Kidney (tissue), 14 donors: Measurements from ENCODE around the gene BEX3. TPM values are rescaled to one million over a fixed set of nuclear protein-coding genes. Genes with fewer than 3 reads are reported as not detected.
A peak's percentile ranks its signal among the peaks of the same experiment; 100 is the strongest.

Source experiments
- DNase-seq, 5 donors: peaks; one replicate each; pipeline ENCODE4 v3.0.0-alpha.2; 2013 to 2020
- FAIRE-seq: peaks from 2 replicates; lab custom pipeline; 2012; peaks lifted over from hg19 to GRCh38; lab: Jason Lieb, UNC
- H3K27ac ChIP-seq, 2 donors: one replicate each; pipeline ENCODE4 v1.7.0; 2013; ENCODE audit warnings: low read depth in 2 of 2, low read length in 2 of 2, inconsistent platforms in 1 of 2
- H3K27me3 ChIP-seq: one replicate; pipeline ENCODE4 v1.7.1; 2013; ENCODE audit warnings: low read length, inconsistent platforms; ENCODE audit not compliant: control insufficient read depth, insufficient read depth
- H3K36me3 ChIP-seq, 3 donors: one replicate each; pipeline versions ENCODE4 v1.7.0 to v1.7.1; 2013; ENCODE audit warnings: low read length in 3 of 3, control low read depth in 1 of 3, inconsistent platforms in 1 of 3; ENCODE audit not compliant: insufficient read depth in 3 of 3, control insufficient read depth in 2 of 3
- H3K4me1 ChIP-seq, 3 donors: one replicate each; pipeline versions ENCODE4 v1.7.0 to v1.7.1; 2013; ENCODE audit warnings: low read length in 3 of 3, inconsistent platforms in 1 of 3, low read depth in 1 of 3; ENCODE audit not compliant: control insufficient read depth in 2 of 3, insufficient read depth in 2 of 3
- H3K4me3 ChIP-seq, 3 donors: one replicate each; pipeline versions ENCODE4 v1.7.0 to v1.8.1; 2013; ENCODE audit warnings: low read length in 3 of 3, control low read depth in 1 of 3, inconsistent platforms in 1 of 3
- H3K9ac ChIP-seq, 3 donors: one replicate each; pipeline versions ENCODE4 v1.7.0 to v1.7.1; 2013; ENCODE audit warnings: low read length in 3 of 3, control low read depth in 1 of 3, inconsistent platforms in 1 of 3
- H3K9me3 ChIP-seq, 3 donors: one replicate each; pipeline versions ENCODE4 v1.7.0 to v1.7.1; 2013; ENCODE audit warnings: low read length in 3 of 3, control low read depth in 1 of 3, inconsistent platforms in 1 of 3; ENCODE audit not compliant: control insufficient read depth in 2 of 3, insufficient read depth in 1 of 3
- CTCF ChIP-seq: IDR thresholded peaks from 3 replicates; pipeline ENCODE4 v1.5.1; 2012; ENCODE audit warnings: mild to moderate bottlenecking, moderate library complexity, borderline replicate concordance; ENCODE audit not compliant: insufficient read depth; ENCODE audit errors: extremely low read depth
- intact Hi-C: fragments of 100-400 bp; cut with DNase I; formaldehyde crosslinking; loops from one replicate; pipeline ENCODE4 v1.11.1; 2022
- polyA plus RNA-seq: library from polyadenylated mRNA; stranded (reverse); fragments of 350-450 nt; fragmentation: Illumina TruSeq; extraction: RNeasy Lipid Tissue Mini Kit (QIAGEN cat#74804); gene quantifications from one replicate; pipeline ENCODE4 v1.2.3, GENCODE V29; 2014; ENCODE audit warnings: low read depth, low replicate concordance; ENCODE audit not compliant: insufficient read depth
- total RNA-seq: library from RNA; stranded (reverse); fragmentation: NEBNext Ultra II Directional; extraction: Animal tissue kit (Norgen Biotek cat#: 25700); gene quantifications from one replicate; pipeline ENCODE4 v1.2.1, GENCODE V29; 2021
- donor health status: control.
- donor health status: control.
- donor health status: control.
- donor health status: control.
- donor health status: control.
- donor health status: DM: yes; HTN: yes; CAD: no.
- donor health status: Normal renal cell carcinoma (clear cell type).

Gene BEX3
- total and polyA plus RNA-seq, 2 donors from 2014 or later: 131 to 458 TPM

GRCh38 chrX:103404231-103405008 is 28.1 kb downstream of the BEX3 start:
- Histone ChIP-seq H3K4me3 (peak overlapping the region; percentile 65 to 71 (median 67)), H3K9me3 (no peaks in the 10 kb centered on the region), H3K36me3 (no peaks in the 10 kb centered on the region), H3K27me3 (no peaks in the 10 kb centered on the region), H3K9ac (peak overlapping the region; percentile 43 to 65 (median 46)), H3K4me1 (peaks cover 0 to 2% (median 0%) of the 10 kb centered on the region in 3 donors), H3K27ac (peak overlapping the region; percentile 51 to 53)
- no peak for FAIRE-seq
- intact Hi-C loops: no loop called here
- TF ChIP-seq CTCF: no peak
- peak; percentile 80 to 94 (median 87) for DNase-seq

GRCh38 chrX:103405009-103405333 is 28.6 kb downstream of the BEX3 start:
- peak overlapping the region; percentile 43 to 65 (median 46) for H3K9ac ChIP-seq
- no peaks in the 10 kb centered on the region for H3K9me3 ChIP-seq
- intact Hi-C loops: no loop called here
- DNase-seq (no peak), FAIRE-seq (no peak)
- H3K27me3 ChIP-seq: no peaks in the 10 kb centered on the region
- no peaks in the 10 kb centered on the region for H3K36me3 ChIP-seq
- peak overlapping the region; percentile 65 to 71 (median 67) for H3K4me3 ChIP-seq
- peaks cover 0 to 2% (median 0%) of the 10 kb centered on the region in 3 donors for H3K4me1 ChIP-seq
- no peak for TF ChIP-seq CTCF
- peak overlapping the region; percentile 51 to 53 for H3K27ac ChIP-seq

GRCh38 chrX:103406256-103406655 is 29.9 kb downstream of the BEX3 start:
- intact Hi-C loops: no loop called here
- no peak for FAIRE-seq

More at GRCh38 chrX:103406256-103406655, 29.9 kb downstream of the BEX3 start:
- no peak for TF ChIP-seq CTCF
- Histone ChIP-seq H3K9ac (no peak overlapping the region), H3K36me3 (no peaks in the 10 kb centered on the region), H3K9me3 (no peaks in the 10 kb centered on the region), H3K4me1 (peaks cover 0 to 2% (median 0%) of the 10 kb centered on the region in 3 donors), H3K27ac (no peak overlapping the region), H3K4me3 (no peak overlapping the region), H3K27me3 (no peaks in the 10 kb centered on the region)
- no peak for DNase-seq
